OCI-LY3 (cell line): ENCODE data around the gene TRMT13.

Experiments used
- H2AFZ ChIP-seq: fragments of 200-600, 300-600 bp; shearing (Covaris generic); 2 replicates; pipeline ENCODE4 v1.6.0; 2014; ENCODE audit warnings: antibody characterized with exemption, low read depth, low read length
- H3K27ac ChIP-seq: fragments of 200-600, 300-600 bp; sonication (generic); 2 replicates; pipeline ENCODE4 v1.5.1; 2014; ENCODE audit warnings: mild to moderate bottlenecking, low read length, moderate library complexity, mixed read lengths
- H3K27me3 ChIP-seq: fragments of 200-600, 300-600 bp; sonication (generic); 2 replicates; pipeline ENCODE4 v1.6.1; 2014; ENCODE audit warnings: low read depth, low read length, mixed read lengths
- H3K36me3 ChIP-seq: fragments of 200-600, 300-600 bp; sonication (generic); replicated peaks from 2 replicates; pipeline ENCODE3; 2014; ENCODE audit warnings: low read depth, low read length, mixed read lengths
- H3K4me1 ChIP-seq: fragments of 300-600, 200-600 bp; sonication (generic); 2 replicates; pipeline ENCODE4 v1.6.1; 2014; ENCODE audit warnings: low read length, mixed read lengths
- H3K4me2 ChIP-seq: fragments of 200-600, 300-600 bp; sonication (generic); 2 replicates; pipeline ENCODE4 v1.6.1; 2014; ENCODE audit warnings: low read length, mixed read lengths
- H3K4me3 ChIP-seq: fragments of 300-600, 200-600 bp; sonication (generic); 2 replicates; pipeline ENCODE4 v1.5.1; 2014; ENCODE audit warnings: antibody characterized with exemption, mild to moderate bottlenecking, low read length, moderate library complexity
- H3K79me2 ChIP-seq: fragments of 300-600, 200-600 bp; shearing (Covaris generic); 2 replicates; pipeline ENCODE4 v1.6.1; 2014; ENCODE audit warnings: mild to moderate bottlenecking, low read length, mixed read lengths
- H3K9ac ChIP-seq: fragments of 300-600, 200-600 bp; shearing (Covaris generic); 2 replicates; pipeline ENCODE4 v1.6.0; 2014; ENCODE audit warnings: mild to moderate bottlenecking, low read length, moderate library complexity
- H3K9me3 ChIP-seq: fragments of 200-600, 300-600 bp; shearing (Covaris generic); 2 replicates; pipeline ENCODE4 v1.6.1; 2014; ENCODE audit warnings: low read length, mixed read lengths; ENCODE audit not compliant: insufficient read depth
- H4K20me1 ChIP-seq: fragments of 200-600, 300-600 bp; sonication (generic); 2 replicates; pipeline ENCODE4 v1.6.1; 2016; ENCODE audit warnings: low read length, mixed read lengths; ENCODE audit not compliant: insufficient read depth
- CTCF ChIP-seq: fragments of 200-600, 300-600 bp; sonication (generic); IDR thresholded peaks from 2 replicates; pipeline ENCODE4 v1.5.1; 2014; ENCODE audit warnings: antibody characterized with exemption, low read length, low read depth
- EZH2phosphoT487 ChIP-seq: fragments of 200-600 bp; shearing (Covaris generic); IDR thresholded peaks from 2 replicates; pipeline ENCODE4 v1.6.1; 2018; ENCODE audit warnings: antibody characterized with exemption, mixed run types, low read depth

The TRMT13 gene

GRCh38 chr1:100131623-100132022 is 1.3 kb upstream of the TRMT13 start:
- no peaks in the 10 kb centered on the region for H3K36me3 ChIP-seq
- peak overlapping the region; percentile 96 for H3K4me2 ChIP-seq
- H3K4me1 ChIP-seq = peaks cover 23% of the 10 kb centered on the region
- H2AFZ ChIP-seq = no peak overlapping the region
- peak overlapping the region; percentile 90 for H3K4me3 ChIP-seq
- TF ChIP-seq EZH2phosphoT487 = no peak
- TF ChIP-seq CTCF = no peak
- H3K9ac ChIP-seq = peak overlapping the region; percentile 85
- no peaks in the 10 kb centered on the region for H4K20me1 ChIP-seq
- H3K27ac ChIP-seq = no peak overlapping the region
- no peaks in the 10 kb centered on the region for H3K9me3 ChIP-seq
- no peaks in the 10 kb centered on the region for H3K27me3 ChIP-seq
- H3K79me2 ChIP-seq = peaks cover 78% of the 10 kb centered on the region

- Histone ChIP-seq H3K4me2 (no peak overlapping the region), H3K79me2 (peaks cover 49% of the 10 kb centered on the region)
These were observed 1.9 kb downstream of the TRMT13 start for GRCh38 chr1:100134872-100135271.

GRCh38 chr1:100137602-100138001 is 4.6 kb downstream of the TRMT13 start:
- no peak for TF ChIP-seq EZH2phosphoT487
- no peak for TF ChIP-seq CTCF
- no peak overlapping the region for H3K4me2 ChIP-seq
- no peaks in the 10 kb centered on the region for H3K27me3 ChIP-seq
- H3K9ac ChIP-seq = no peak overlapping the region
- no peaks in the 10 kb centered on the region for H3K9me3 ChIP-seq
- H3K27ac ChIP-seq = no peak overlapping the region
- H2AFZ ChIP-seq = no peak overlapping the region
- peaks cover 22% of the 10 kb centered on the region for H3K79me2 ChIP-seq
- H3K36me3 ChIP-seq = no peaks in the 10 kb centered on the region
- H3K4me1 ChIP-seq = peaks cover 11% of the 10 kb centered on the region
- H4K20me1 ChIP-seq = no peaks in the 10 kb centered on the region
- H3K4me3 ChIP-seq = no peak overlapping the region

More at GRCh38 chr1:100134872-100135271, 1.9 kb downstream of the TRMT13 start:
- no peaks in the 10 kb centered on the region for H3K27me3 ChIP-seq
- H3K9me3 ChIP-seq = no peaks in the 10 kb centered on the region
- H3K4me1 ChIP-seq = peaks cover 21% of the 10 kb centered on the region
- no peak overlapping the region for H3K27ac ChIP-seq
- no peaks in the 10 kb centered on the region for H3K36me3 ChIP-seq
- H3K9ac ChIP-seq = no peak overlapping the region
- no peaks in the 10 kb centered on the region for H4K20me1 ChIP-seq
- H3K4me3 ChIP-seq = no peak overlapping the region
- H2AFZ ChIP-seq = no peak overlapping the region
- TF ChIP-seq EZH2phosphoT487 = no peak
- TF ChIP-seq CTCF = peak; percentile 20

GRCh38 chr1:100141192-100141591 is 8.2 kb downstream of the TRMT13 start:
- no peak overlapping the region for H3K27ac ChIP-seq
- no peak overlapping the region for H3K4me3 ChIP-seq
- H3K9me3 ChIP-seq = no peaks in the 10 kb centered on the region
- H3K36me3 ChIP-seq = peaks cover 10% of the 10 kb centered on the region
- no peak overlapping the region for H2AFZ ChIP-seq
- TF ChIP-seq EZH2phosphoT487 (no peak), CTCF (no peak)
- H3K79me2 ChIP-seq = no peaks in the 10 kb centered on the region
- H4K20me1 ChIP-seq = no peaks in the 10 kb centered on the region
- no peaks in the 10 kb centered on the region for H3K27me3 ChIP-seq
- H3K9ac ChIP-seq = no peak overlapping the region
- H3K4me1 ChIP-seq = no peaks in the 10 kb centered on the region
- no peak overlapping the region for H3K4me2 ChIP-seq
